ENCODE measurements around the gene RSPRY1. TPM values are rescaled to one million over a fixed set of nuclear protein-coding genes. Genes with fewer than 3 reads are reported as not detected.

The RSPRY1 gene
- total and polyA plus RNA-seq, 2 of the 8 experiments (the other 6 are each of a cell fraction or from before 2014, with no cell fraction given), result 11.5 to 32.5 TPM

DNA sequence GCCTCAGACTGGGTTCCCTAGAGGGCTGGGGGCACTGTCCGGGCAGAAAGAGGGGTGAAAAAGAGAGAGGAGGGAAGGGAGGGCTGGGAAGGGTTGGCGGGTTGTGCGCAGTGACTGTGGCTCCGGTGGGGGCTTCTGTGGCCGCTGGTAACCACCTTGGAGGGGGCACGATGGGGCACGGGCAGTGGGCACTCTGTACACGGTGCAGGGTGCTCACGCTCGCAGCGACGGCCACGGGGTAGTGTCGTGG is 97.8 kb downstream of the RSPRY1 start (continued):
- TF ChIP-seq, protein P1, sequence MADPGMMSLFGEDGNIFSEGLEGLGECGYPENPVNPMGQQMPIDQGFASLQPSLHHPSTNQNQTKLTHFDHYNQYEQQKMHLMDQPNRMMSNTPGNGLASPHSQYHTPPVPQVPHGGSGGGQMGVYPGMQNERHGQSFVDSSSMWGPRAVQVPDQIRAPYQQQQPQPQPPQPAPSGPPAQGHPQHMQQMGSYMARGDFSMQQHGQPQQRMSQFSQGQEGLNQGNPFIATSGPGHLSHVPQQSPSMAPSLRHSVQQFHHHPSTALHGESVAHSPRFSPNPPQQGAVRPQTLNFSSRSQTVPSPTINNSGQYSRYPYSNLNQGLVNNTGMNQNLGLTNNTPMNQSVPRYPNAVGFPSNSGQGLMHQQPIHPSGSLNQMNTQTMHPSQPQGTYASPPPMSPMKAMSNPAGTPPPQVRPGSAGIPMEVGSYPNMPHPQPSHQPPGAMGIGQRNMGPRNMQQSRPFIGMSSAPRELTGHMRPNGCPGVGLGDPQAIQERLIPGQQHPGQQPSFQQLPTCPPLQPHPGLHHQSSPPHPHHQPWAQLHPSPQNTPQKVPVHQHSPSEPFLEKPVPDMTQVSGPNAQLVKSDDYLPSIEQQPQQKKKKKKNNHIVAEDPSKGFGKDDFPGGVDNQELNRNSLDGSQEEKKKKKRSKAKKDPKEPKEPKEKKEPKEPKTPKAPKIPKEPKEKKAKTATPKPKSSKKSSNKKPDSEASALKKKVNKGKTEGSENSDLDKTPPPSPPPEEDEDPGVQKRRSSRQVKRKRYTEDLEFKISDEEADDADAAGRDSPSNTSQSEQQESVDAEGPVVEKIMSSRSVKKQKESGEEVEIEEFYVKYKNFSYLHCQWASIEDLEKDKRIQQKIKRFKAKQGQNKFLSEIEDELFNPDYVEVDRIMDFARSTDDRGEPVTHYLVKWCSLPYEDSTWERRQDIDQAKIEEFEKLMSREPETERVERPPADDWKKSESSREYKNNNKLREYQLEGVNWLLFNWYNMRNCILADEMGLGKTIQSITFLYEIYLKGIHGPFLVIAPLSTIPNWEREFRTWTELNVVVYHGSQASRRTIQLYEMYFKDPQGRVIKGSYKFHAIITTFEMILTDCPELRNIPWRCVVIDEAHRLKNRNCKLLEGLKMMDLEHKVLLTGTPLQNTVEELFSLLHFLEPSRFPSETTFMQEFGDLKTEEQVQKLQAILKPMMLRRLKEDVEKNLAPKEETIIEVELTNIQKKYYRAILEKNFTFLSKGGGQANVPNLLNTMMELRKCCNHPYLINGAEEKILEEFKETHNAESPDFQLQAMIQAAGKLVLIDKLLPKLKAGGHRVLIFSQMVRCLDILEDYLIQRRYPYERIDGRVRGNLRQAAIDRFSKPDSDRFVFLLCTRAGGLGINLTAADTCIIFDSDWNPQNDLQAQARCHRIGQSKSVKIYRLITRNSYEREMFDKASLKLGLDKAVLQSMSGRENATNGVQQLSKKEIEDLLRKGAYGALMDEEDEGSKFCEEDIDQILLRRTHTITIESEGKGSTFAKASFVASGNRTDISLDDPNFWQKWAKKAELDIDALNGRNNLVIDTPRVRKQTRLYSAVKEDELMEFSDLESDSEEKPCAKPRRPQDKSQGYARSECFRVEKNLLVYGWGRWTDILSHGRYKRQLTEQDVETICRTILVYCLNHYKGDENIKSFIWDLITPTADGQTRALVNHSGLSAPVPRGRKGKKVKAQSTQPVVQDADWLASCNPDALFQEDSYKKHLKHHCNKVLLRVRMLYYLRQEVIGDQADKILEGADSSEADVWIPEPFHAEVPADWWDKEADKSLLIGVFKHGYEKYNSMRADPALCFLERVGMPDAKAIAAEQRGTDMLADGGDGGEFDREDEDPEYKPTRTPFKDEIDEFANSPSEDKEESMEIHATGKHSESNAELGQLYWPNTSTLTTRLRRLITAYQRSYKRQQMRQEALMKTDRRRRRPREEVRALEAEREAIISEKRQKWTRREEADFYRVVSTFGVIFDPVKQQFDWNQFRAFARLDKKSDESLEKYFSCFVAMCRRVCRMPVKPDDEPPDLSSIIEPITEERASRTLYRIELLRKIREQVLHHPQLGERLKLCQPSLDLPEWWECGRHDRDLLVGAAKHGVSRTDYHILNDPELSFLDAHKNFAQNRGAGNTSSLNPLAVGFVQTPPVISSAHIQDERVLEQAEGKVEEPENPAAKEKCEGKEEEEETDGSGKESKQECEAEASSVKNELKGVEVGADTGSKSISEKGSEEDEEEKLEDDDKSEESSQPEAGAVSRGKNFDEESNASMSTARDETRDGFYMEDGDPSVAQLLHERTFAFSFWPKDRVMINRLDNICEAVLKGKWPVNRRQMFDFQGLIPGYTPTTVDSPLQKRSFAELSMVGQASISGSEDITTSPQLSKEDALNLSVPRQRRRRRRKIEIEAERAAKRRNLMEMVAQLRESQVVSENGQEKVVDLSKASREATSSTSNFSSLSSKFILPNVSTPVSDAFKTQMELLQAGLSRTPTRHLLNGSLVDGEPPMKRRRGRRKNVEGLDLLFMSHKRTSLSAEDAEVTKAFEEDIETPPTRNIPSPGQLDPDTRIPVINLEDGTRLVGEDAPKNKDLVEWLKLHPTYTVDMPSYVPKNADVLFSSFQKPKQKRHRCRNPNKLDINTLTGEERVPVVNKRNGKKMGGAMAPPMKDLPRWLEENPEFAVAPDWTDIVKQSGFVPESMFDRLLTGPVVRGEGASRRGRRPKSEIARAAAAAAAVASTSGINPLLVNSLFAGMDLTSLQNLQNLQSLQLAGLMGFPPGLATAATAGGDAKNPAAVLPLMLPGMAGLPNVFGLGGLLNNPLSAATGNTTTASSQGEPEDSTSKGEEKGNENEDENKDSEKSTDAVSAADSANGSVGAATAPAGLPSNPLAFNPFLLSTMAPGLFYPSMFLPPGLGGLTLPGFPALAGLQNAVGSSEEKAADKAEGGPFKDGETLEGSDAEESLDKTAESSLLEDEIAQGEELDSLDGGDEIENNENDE (IDR thresholded peaks at IDR 0.05; ENCODE audit: insufficient replicate concordance, low read length), result no peak
- TF ChIP-seq BACH1 (IDR thresholded peaks at IDR 0.05; ENCODE audit: low read length) (no peak), POLR2A (IDR thresholded peaks at IDR 0.05; ENCODE audit: control extremely low read depth in 1 of 2, low read depth in 2 of 2, low read length in 2 of 2) (no peak), RNF2 (IDR thresholded peaks at IDR 0.05; ENCODE audit: borderline replicate concordance, low read depth, low read length, missing control alignments, poor library complexity, severe bottlenecking) (peak; percentile 26), KDM1A (IDR thresholded peaks at IDR 0.05; ENCODE audit: borderline replicate concordance, low read length) (no peak), CREB1 (IDR thresholded peaks at IDR 0.05) (no peak), SP2 (IDR thresholded peaks at IDR 0.05; ENCODE audit: low read length) (no peak), EZH2 (IDR thresholded peaks at IDR 0.05; ENCODE audit: low read depth, low read length, severe bottlenecking) (peak; percentile 73), ZNF274 (IDR thresholded peaks at IDR 0.05; ENCODE audit: borderline replicate concordance, extremely low read depth, low read length) (no peak), SUZ12 (IDR thresholded peaks at IDR 0.05; ENCODE audit: low read length) (peak; percentile 69; the same call in 1 of the 2 replicates)

Data from H1 (cell line).